Heart right ventricle (tissue), 16 donors: ENCODE measurements around the gene MTHFD1L. TPM values are rescaled to one million over a fixed set of nuclear protein-coding genes. Genes with fewer than 3 reads are reported as not detected.
A peak's percentile ranks its signal among the peaks of the same experiment; 100 is the strongest.

Experiments used
- ATAC-seq, 8 donors: fragments of 200-7000 bp; cut with Tn5 transposase; one replicate each; pipeline ENCODE4 v1.9.1; 2020; ENCODE audit warnings: mild to moderate bottlenecking in 8 of 8, moderate library complexity in 8 of 8, moderate number of reproducible peaks in 1 of 8
- DNase-seq, 2 donors: peaks; one replicate each; pipeline ENCODE4 v3.0.0-alpha.2; 2020
- H3K27ac ChIP-seq, 10 donors: fragments of 200-600 bp; sonication (generic) in 2 of 10; one replicate each; pipeline versions ENCODE4 v1.5.0 to v1.8.0; 2020 to 2022; ENCODE audit warnings: mild to moderate bottlenecking in 3 of 10
- H3K27me3 ChIP-seq, 7 donors: fragments of 200-600 bp; one replicate each; pipeline ENCODE4 v1.8.0; 2021 to 2022; ENCODE audit warnings: mild to moderate bottlenecking in 2 of 7
- H3K36me3 ChIP-seq, 9 donors: fragments of 200-600 bp; sonication (generic) in 1 of 9; one replicate each; pipeline versions ENCODE4 v1.5.0 to v1.8.0; 2020 to 2022; ENCODE audit warnings: mild to moderate bottlenecking in 2 of 9
- H3K4me1 ChIP-seq, 9 donors: fragments of 200-600 bp; sonication (generic) in 1 of 9; one replicate each; pipeline versions ENCODE4 v1.5.0 to v1.8.0; 2020 to 2022; ENCODE audit warnings: mild to moderate bottlenecking in 4 of 9
- H3K4me3 ChIP-seq, 10 donors: fragments of 200-600 bp; sonication (generic) in 2 of 10; one replicate each; pipeline versions ENCODE4 v1.5.0 to v1.8.0; 2020 to 2022; ENCODE audit warnings: mild to moderate bottlenecking in 7 of 10, moderate library complexity in 2 of 10
- H3K9me3 ChIP-seq, 11 donors: fragments of 200-600 bp in 10 of 11; sonication (generic) in 2 of 11; one replicate each; pipeline versions ENCODE4 v1.5.0 to v1.8.0; 2013 to 2022; ENCODE audit warnings: mild to moderate bottlenecking in 2 of 11, control low read depth in 1 of 11, moderate library complexity in 1 of 11
- WGBS, 2 donors: extraction: QIAGEN DNeasy Blood & Tissue Kit; methylation state at CpG; one replicate each; pipeline ENCODE4 v1.1.7; 2013; ENCODE audit warnings: inconsistent platforms in 1 of 2; 5-methylcytosine and 5-hydroxymethylcytosine counted together
- intact Hi-C, 10 donors: fragments of 100-400 bp; cut with DNase I; formaldehyde crosslinking; loops; one replicate each; pipeline versions ENCODE4 v1.11.1 to v1.14.2; 2022
- polyA plus RNA-seq, 2 donors: library from polyadenylated mRNA; stranded (reverse); fragments of 200-250 nt; gene quantifications; one replicate each; pipeline ENCODE4 v1.2.3, GENCODE V29; 2013
- total RNA-seq, 10 donors: library from RNA; stranded (reverse); fragmentation: NEBNext Ultra II Directional in 3 of 10; extraction: Animal tissue kit (Norgen Biotek cat#: 25700) in 3 of 10; gene quantifications; one replicate each; pipeline versions ENCODE4 v1.2.1 to v1.2.4, GENCODE V29; 2021 to 2023
- TF ChIP-seq, protein P1 (sequence below), 9 donors: fragments of 200-600 bp; sonication (generic) in 2 of 9; IDR thresholded peaks; one replicate each; pipeline versions ENCODE4 v1.5.0 to v1.8.0; 2021 to 2022; ENCODE audit warnings: antibody characterized with exemption in 9 of 9, mild to moderate bottlenecking in 5 of 9, moderate library complexity in 1 of 9
- donor health status: Arrhythmogenic right ventricular cardiomyopathy.
- donor health status: ischemic (EF 13 %, LVEDD 7.1; RV severe dilation, severe dysfunction).
- donor health status: healthy with polysubstance abuse.
- donor health status: DM: no; HTN: yes; CAD: no.
- donor health status: DM: no; HTN: no; CAD: no.
- donor health status: ischemic (EF 25% LVEDD 6.9; RV normal size, moderate dysfunction).
- donor health status: ischemic (EF 25% LVEDD 5.7; RV mildly dilated, moderate dysfunction).
- donor health status: healthy.
- donor health status: DM: yes; HTN: yes; CAD: no.
- donor health status: Ischemic cardiomyopathy.
- donor health status: ischemic (EF 35%, LVEDD 5.7; RV mildly dilated, moderate dysfunction).
- donor health status: nonischemic (EF 11% LVEDD 7.7; RV severe dilation, severe dysfunction).
- donor health status: DM: yes; HTN: yes; CAD: no.
- donor health status: PGD.
- donor health status: ischemic (EF 29% LVEDD 5.4; RV normal size, mild dysfunction).
- donor health status: nonischemic (EF 23%, LVEDD 6.1; RV moderate dilation, normal function).

Gene MTHFD1L
- total and polyA plus RNA-seq, 12 donors: 1.2 to 10.8 (median 3.8) TPM

DNA sequence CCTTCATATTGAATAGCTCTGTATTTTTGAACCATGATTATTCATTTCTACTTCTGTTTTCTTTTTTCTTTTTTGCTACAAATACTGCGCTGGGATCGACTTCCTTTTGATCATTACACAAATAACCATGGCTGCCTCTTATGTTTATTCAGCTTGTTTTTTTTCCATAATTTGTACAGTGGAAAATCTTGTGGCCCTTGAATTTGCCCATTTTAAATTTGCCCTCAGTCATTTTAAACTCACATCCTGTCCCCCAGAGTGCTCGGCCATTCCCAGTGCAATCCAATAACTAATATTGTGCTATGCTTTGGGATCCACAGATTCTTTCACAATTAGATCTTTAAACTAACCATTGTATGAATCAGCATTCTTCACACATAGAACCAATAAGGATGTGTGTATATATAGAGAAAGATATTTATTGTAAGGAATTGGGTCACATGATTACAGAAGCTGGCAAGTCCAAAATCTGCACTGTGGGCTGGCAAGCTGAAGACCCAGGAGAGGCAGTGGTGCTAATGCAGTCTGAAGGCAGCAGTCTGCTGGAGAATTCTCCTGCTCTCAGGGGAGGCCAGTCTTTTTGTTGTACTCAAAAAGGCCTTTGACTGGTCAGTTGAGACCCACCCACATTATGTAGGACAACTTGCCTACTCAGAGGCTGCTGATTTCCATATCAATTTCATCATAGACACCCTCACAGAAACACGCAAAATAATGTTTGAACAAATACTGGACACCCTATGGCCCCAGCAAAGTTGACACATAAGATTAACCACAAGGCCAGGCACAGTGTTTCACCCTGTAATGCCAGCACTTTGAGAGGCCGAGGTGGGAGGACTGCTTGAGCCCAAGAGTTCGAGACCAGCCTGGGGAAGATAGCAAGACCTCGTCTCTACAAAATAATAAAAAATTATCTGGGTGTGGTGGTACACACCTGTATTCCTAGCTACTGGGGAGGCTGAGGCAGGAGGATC, 147.1 kb downstream of the MTHFD1L start:
- TF ChIP-seq, protein P1, sequence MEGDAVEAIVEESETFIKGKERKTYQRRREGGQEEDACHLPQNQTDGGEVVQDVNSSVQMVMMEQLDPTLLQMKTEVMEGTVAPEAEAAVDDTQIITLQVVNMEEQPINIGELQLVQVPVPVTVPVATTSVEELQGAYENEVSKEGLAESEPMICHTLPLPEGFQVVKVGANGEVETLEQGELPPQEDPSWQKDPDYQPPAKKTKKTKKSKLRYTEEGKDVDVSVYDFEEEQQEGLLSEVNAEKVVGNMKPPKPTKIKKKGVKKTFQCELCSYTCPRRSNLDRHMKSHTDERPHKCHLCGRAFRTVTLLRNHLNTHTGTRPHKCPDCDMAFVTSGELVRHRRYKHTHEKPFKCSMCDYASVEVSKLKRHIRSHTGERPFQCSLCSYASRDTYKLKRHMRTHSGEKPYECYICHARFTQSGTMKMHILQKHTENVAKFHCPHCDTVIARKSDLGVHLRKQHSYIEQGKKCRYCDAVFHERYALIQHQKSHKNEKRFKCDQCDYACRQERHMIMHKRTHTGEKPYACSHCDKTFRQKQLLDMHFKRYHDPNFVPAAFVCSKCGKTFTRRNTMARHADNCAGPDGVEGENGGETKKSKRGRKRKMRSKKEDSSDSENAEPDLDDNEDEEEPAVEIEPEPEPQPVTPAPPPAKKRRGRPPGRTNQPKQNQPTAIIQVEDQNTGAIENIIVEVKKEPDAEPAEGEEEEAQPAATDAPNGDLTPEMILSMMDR (IDR thresholded peaks at IDR 0.05): no peak
- DNase-seq (no peak), ATAC-seq (no peak)
- WGBS, 2 donors: 91 to 93% methylated on average over 7 of the region's 7 CpGs
- Histone ChIP-seq H3K9me3 (no peaks in the 10 kb centered on the region), H3K36me3 (peaks cover 0 to 21% (median 0%) of the 10 kb centered on the region in 9 donors), H3K27me3 (no peaks in the 10 kb centered on the region), H3K4me1 (peaks cover 0 to 7% (median 0%) of the 10 kb centered on the region in 9 donors), H3K4me3 (no peak overlapping the region), H3K27ac (no peak overlapping the region)
- intact Hi-C loops: loop anchor here in 8 of 10 donors (5.0 to 10.0 kb wide), 5 partner anchors 120 to 462 kb away; no protein-coding TSS in a partner anchor

DNA sequence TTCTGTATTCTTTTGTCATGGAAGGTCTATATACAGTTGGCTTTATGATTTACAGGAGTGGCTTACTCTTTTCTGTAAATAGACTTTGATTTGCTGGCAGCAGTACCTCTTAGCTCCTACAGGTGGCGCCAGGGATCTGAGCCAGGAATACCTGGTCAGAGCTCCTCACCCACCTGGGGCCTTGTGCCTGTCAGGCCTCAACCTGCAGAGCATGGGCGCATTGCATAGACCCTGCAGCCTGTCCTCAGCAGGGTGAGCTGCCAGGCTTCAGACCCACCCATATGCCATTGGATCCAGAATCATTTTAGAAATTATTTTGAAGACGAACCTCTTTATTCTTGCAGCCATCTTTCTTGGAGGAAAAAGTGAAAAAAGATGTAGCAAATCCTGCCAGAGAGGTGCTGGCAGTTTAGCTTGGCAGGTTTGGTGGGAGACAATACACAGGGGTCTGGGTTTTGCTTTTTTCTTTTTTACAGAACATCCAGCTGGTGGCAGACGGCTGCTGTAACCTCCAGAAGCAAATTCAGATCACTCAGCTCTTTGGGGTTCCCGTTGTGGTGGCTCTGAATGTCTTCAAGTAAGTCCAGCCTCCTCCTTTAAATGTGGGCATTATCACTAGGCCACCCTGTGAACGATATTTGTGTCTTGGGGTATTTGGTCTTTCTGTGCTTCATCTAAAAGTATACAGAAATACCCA, 149.1 kb downstream of the MTHFD1L start:
- H3K36me3 ChIP-seq: peaks cover 0 to 21% (median 0%) of the 10 kb centered on the region in 9 donors
- TF ChIP-seq, protein P1 (IDR thresholded peaks at IDR 0.05): peak; percentile 96 to 100 (median 98)
- no peak overlapping the region for H3K27ac ChIP-seq
- intact Hi-C loops: loop anchor here (1.0 to 10.0 kb wide), 11 partner anchors 117 to 460 kb away; no protein-coding TSS in a partner anchor
- ATAC-seq: peak; percentile 59 to 84 (median 79)
- peak overlapping the region in 4 of 10 donors; percentile 13 to 20 (median 18) for H3K4me3 ChIP-seq
- H3K27me3 ChIP-seq: no peaks in the 10 kb centered on the region
- H3K9me3 ChIP-seq: no peaks in the 10 kb centered on the region
- peak; percentile 61 to 68 for DNase-seq
- H3K4me1 ChIP-seq: peaks cover 0 to 7% (median 0%) of the 10 kb centered on the region in 9 donors
- WGBS, 2 donors: 47 to 49% methylated on average over 6 of the region's 6 CpGs

DNA sequence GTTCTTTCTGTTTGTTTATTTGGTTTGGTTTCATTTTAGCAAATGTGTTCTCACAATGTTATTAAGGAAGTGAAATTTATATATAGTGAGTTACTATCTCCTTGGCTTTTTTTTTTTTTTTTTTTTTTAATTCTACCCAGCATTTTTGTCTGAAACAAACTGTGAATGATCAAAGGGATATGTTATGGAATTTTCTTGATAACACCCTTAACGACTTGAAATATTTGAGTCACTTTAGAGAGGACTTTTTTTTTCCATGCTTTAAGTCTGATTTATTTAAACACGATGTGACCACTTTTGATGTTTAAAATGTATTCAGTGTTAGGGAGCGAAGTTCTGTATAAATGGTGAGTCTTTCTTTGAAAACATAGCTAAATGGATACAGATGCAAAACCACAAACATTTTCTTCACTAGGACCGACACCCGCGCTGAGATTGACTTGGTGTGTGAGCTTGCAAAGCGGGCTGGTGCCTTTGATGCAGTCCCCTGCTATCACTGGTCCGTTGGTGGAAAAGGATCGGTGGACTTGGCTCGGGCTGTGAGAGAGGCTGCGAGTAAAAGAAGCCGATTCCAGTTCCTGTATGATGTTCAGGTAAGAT, 149.7 kb downstream of the MTHFD1L start:
- H3K4me3 ChIP-seq: peak overlapping the region in 4 of 10 donors; percentile 13 to 20 (median 18)
- peaks cover 0 to 7% (median 0%) of the 10 kb centered on the region in 9 donors for H3K4me1 ChIP-seq
- H3K27me3 ChIP-seq: no peaks in the 10 kb centered on the region
- no peak for ATAC-seq
- TF ChIP-seq, protein P1 (IDR thresholded peaks at IDR 0.05): no peak
- H3K36me3 ChIP-seq: peaks cover 0 to 21% (median 0%) of the 10 kb centered on the region in 9 donors
- no peaks in the 10 kb centered on the region for H3K9me3 ChIP-seq
- DNase-seq: no peak
- intact Hi-C loops: loop anchor here in 8 of 10 donors (2.0 to 10.0 kb wide), 8 partner anchors 118 to 460 kb away; no protein-coding TSS in a partner anchor
- WGBS, 2 donors: 81 to 84% methylated on average over 12 of the region's 12 CpGs
- H3K27ac ChIP-seq: no peak overlapping the region
